Neural progenitor cell (in vitro differentiated cells): Measurements from ENCODE around the gene MAVS. TPM values are rescaled to one million over a fixed set of nuclear protein-coding genes. Genes with fewer than 3 reads are reported as not detected.

Experiments
- microRNA counts: library from miRNA; unstranded; fragments of <30 nt; microRNA quantifications from one replicate; lab custom pipeline; 2016
- microRNA-seq: library from miRNA; unstranded; fragments of <30 nt; microRNA quantifications from one replicate; pipeline ENCODE4, GENCODE V29; 2016
- small RNA-seq: library from RNA; depleted of rRNA; stranded (forward); fragments of <200 nt; gene quantifications from one replicate; pipeline ENCODE3, GENCODE V24; 2015
- total RNA-seq: library from RNA; depleted of rRNA; stranded (reverse); fragments of >200 nt; gene quantifications from 2 replicates; pipeline ENCODE4 v1.2.3, GENCODE V29; 2015; ENCODE audit warnings: low replicate concordance

MAVS gene
- total RNA-seq, 1 donor from 2014 or later = 14.1 TPM

MicroRNAs encoded within 50 kb of the gene (microRNA counts, 767-probe panel; counts per million panel counts)
- 460 counts per million, percentile 90 among the panel's probes with 10 or more counts for microRNA hsa-miR-103a-3p (lab: Ali Mortazavi, UCI)

Small RNA genes within 50 kb of the gene (microRNA-seq; reads per million reads assigned to microRNA genes)
- gene MIR103A2 (not detected), gene MIR103B2 (not detected)

Small RNA genes within 50 kb of the gene (small RNA-seq; reads per million reads assigned to genes)
- gene MIR103A2 = 1.4 reads per million, percentile 84 among the genes with 10 or more reads in this experiment

Other genes with a start within 250 kb of the MAVS start
- not detected in 2 replicates for gene GFRA4, start 183.4 kb upstream of the MAVS start, total RNA-seq
- 7.0 and 18.9 TPM in 2 replicates for gene ADAM33, start 164.8 kb upstream of the MAVS start, total RNA-seq
- not detected in 2 replicates for gene SIGLEC1, start 134.2 kb upstream of the MAVS start, total RNA-seq
- gene HSPA12B, start 114.1 kb upstream of the MAVS start, total RNA-seq = 0.15 and 0.71 TPM in 2 replicates
- 17.6 and 42.8 TPM in 2 replicates for gene ADISSP, start 79.1 kb upstream of the MAVS start, total RNA-seq
- 0.34 and 1.2 TPM in 2 replicates for gene SPEF1, start 65.4 kb upstream of the MAVS start, total RNA-seq
- gene CENPB, start 60.1 kb upstream of the MAVS start, total RNA-seq = 5.0 and 28.9 TPM in 2 replicates
- gene CDC25B, start 50.5 kb upstream of the MAVS start, total RNA-seq = 9.3 and 22.9 TPM in 2 replicates
- gene AP5S1, start 26.3 kb upstream of the MAVS start, total RNA-seq = 1.2 and 3.4 TPM in 2 replicates
- 55.7 and 60.7 TPM in 2 replicates for gene PANK2, start 42.6 kb downstream of the MAVS start, total RNA-seq
- 7.7 and 9.0 TPM in 2 replicates for gene RNF24, start 168.7 kb downstream of the MAVS start, total RNA-seq